HCT116 (cell line): Measurements from ENCODE around the gene PLD1. TPM values are rescaled to one million over a fixed set of nuclear protein-coding genes. Genes with fewer than 3 reads are reported as not detected.

ENCODE experiments used
- ATAC-seq: fragments of 200-7000 bp; cut with Tn5 transposase; 2 replicates; pipeline ENCODE4 v1.9.1; 2020; ENCODE audit warnings: mild to moderate bottlenecking, moderate library complexity
- BruUV-seq: library from RNA; stranded (reverse); fragments of 400-500 nt; replicated peaks from 2 replicates; lab custom pipeline; 2021; lab: Mats Ljungman, UMichigan
- CTCF ChIA-PET: fragments of 300-600 bp; sonication (Branson Sonifier 250); formaldehyde crosslinking; loops from one replicate; lab custom pipeline; 2021; ENCODE audit warnings: antibody characterized with exemption; lab: Charles Lee
- POLR2A ChIA-PET: fragments of 300-600, 350-600 bp; sonication (Branson Sonifier 250); formaldehyde crosslinking; loops from one replicate; lab custom pipeline; 2021; ENCODE audit warnings: antibody characterized with exemption; lab: Charles Lee
- RAD21 ChIA-PET, 2 experiments: fragments of 300-600 bp; sonication (Branson Sonifier 250); formaldehyde crosslinking; loops; one replicate each; lab custom pipeline; 2023; ENCODE audit warnings: low total read pairs in 2 of 2; ENCODE audit not compliant: uncharacterized antibody in 2 of 2, unreplicated experiment in 2 of 2, low non-redundant PET in 1 of 2; lab: Charles Lee
- DNase-seq: peaks from one replicate; pipeline ENCODE4 v3.0.0-alpha.2; 2010; ENCODE audit warnings: low read depth, low spot score
- H2AFZ ChIP-seq: fragments of 200-600 bp; shearing (Covaris generic), sonication (generic); 2 replicates; pipeline ENCODE4 v1.6.1; 2017; ENCODE audit warnings: low read depth, mixed run types, mixed read lengths, antibody characterized with exemption, low read length; ENCODE audit not compliant: poor library complexity, severe bottlenecking
- H3K27ac ChIP-seq: 2 replicates; pipeline ENCODE4 v1.5.1; 2012; ENCODE audit warnings: low read depth, low read length
- H3K27me3 ChIP-seq: fragments of 200-600 bp; sonication (generic); 2 replicates; pipeline ENCODE4 v1.6.1; 2016; ENCODE audit warnings: mixed run types, low read length, mixed read lengths; ENCODE audit not compliant: insufficient read depth
- H3K36me3 ChIP-seq, 2 experiments: fragments of 200-500 bp in 1 of 2; fragments of 200-600 bp in 1 of 2; sonication (Bioruptor generic) in 1 of 2; sonication (generic) in 1 of 2; 2 replicates each; pipeline versions ENCODE4 v1.5.1 to v1.6.1; 2014 to 2016; ENCODE audit warnings: low read length in 2 of 2, inconsistent platforms in 1 of 2, mixed read lengths in 1 of 2, mixed run types in 1 of 2; ENCODE audit not compliant: insufficient read depth in 2 of 2, control insufficient read depth in 1 of 2
- H3K4me1 ChIP-seq, 2 experiments: fragments of 200-600 bp in 1 of 2; sonication (generic) in 1 of 2; 2 replicates each; pipeline versions ENCODE4 v1.5.1 to v1.6.1; 2012 to 2017; ENCODE audit warnings: low read length in 2 of 2, inconsistent platforms in 1 of 2, mild to moderate bottlenecking in 1 of 2, mixed read lengths in 1 of 2, mixed run types in 1 of 2, moderate library complexity in 1 of 2; ENCODE audit not compliant: insufficient read depth in 2 of 2, control insufficient read depth in 1 of 2
- H3K4me2 ChIP-seq: fragments of 200-600 bp; sonication (generic); 2 replicates; pipeline ENCODE4 v1.6.1; 2017; ENCODE audit warnings: mixed run types, low read length, mixed read lengths
- H3K4me3 ChIP-seq, 2 experiments: fragments of 200-600 bp in 1 of 2; sonication (generic) in 1 of 2; replicated peaks in 1 of 2; 2 replicates each; pipeline ENCODE4 v1.5.1; 2011 to 2016; ENCODE audit warnings: low read length in 2 of 2, control low read depth in 1 of 2, low read depth in 1 of 2, mild to moderate bottlenecking in 1 of 2, mixed read lengths in 1 of 2, mixed run types in 1 of 2
- H3K79me2 ChIP-seq: fragments of 200-600 bp; sonication (generic); 2 replicates; pipeline ENCODE4 v1.6.1; 2017; ENCODE audit warnings: mild to moderate bottlenecking, mixed run types, low read length, moderate library complexity, mixed read lengths; ENCODE audit not compliant: insufficient read depth
- H3K9ac ChIP-seq: fragments of 200-600 bp; sonication (generic); 2 replicates; pipeline ENCODE4 v1.6.1; 2016; ENCODE audit warnings: low read length, mixed read lengths
- H3K9me2 ChIP-seq: fragments of 200-600 bp; sonication (generic), shearing (Covaris generic); 2 replicates; pipeline ENCODE4 v1.6.1; 2017; ENCODE audit warnings: mixed run types, mild to moderate bottlenecking, moderate library complexity; ENCODE audit not compliant: insufficient read depth
- H3K9me3 ChIP-seq, 2 experiments: fragments of 200-500 bp in 1 of 2; fragments of 200-600 bp in 1 of 2; sonication (Bioruptor generic) in 1 of 2; sonication (generic) in 1 of 2; 2 replicates each; pipeline ENCODE4 v1.6.1; 2014 to 2017; ENCODE audit warnings: low read length in 2 of 2, mixed read lengths in 2 of 2, inconsistent platforms in 1 of 2, low read depth in 1 of 2, mild to moderate bottlenecking in 1 of 2, mixed run types in 1 of 2, moderate library complexity in 1 of 2; ENCODE audit not compliant: control insufficient read depth in 1 of 2, insufficient read depth in 1 of 2
- H4K20me1 ChIP-seq: fragments of 200-600 bp; sonication (generic), shearing (Covaris generic); 2 replicates; pipeline ENCODE4 v1.6.1; 2017; ENCODE audit warnings: mixed run types, mild to moderate bottlenecking, moderate library complexity; ENCODE audit not compliant: insufficient read depth
- CEBPB ChIP-seq: IDR thresholded peaks from 2 replicates; pipeline ENCODE4 v1.6.1; 2012; ENCODE audit warnings: low read depth
- ELF1 ChIP-seq: IDR thresholded peaks from 2 replicates; pipeline ENCODE4 v1.6.1; 2012; ENCODE audit warnings: low read depth, borderline replicate concordance
- EZH2phosphoT487 ChIP-seq: fragments of 200-600 bp; IDR thresholded peaks from 2 replicates; pipeline ENCODE4 v1.6.1; 2018; ENCODE audit warnings: antibody characterized with exemption, borderline replicate concordance
- FOSL1 ChIP-seq: IDR thresholded peaks from 2 replicates; pipeline ENCODE4 v1.6.1; 2012; ENCODE audit warnings: low read depth
- POLR2A ChIP-seq: IDR thresholded peaks from 2 replicates; pipeline ENCODE4 v1.7.0; 2011; ENCODE audit warnings: borderline replicate concordance; ENCODE audit not compliant: insufficient read depth, insufficient read length; ENCODE audit errors: extremely low read depth
- POLR2AphosphoS5 ChIP-seq: IDR thresholded peaks from 2 replicates; pipeline ENCODE4 v1.6.1; 2011; ENCODE audit warnings: mild to moderate bottlenecking, low read depth, low read length, moderate library complexity
- SIN3A ChIP-seq: IDR thresholded peaks from 2 replicates; pipeline ENCODE4 v1.6.1; 2012; ENCODE audit warnings: low read depth
- SP1 ChIP-seq: IDR thresholded peaks from 2 replicates; pipeline ENCODE4 v1.6.1; 2012; ENCODE audit warnings: low read depth
- SRF ChIP-seq: IDR thresholded peaks from 2 replicates; pipeline ENCODE4 v1.6.1; 2012; ENCODE audit warnings: low read depth
- TCF7L2 ChIP-seq: IDR thresholded peaks from 2 replicates; pipeline ENCODE4 v1.7.0; 2011; ENCODE audit warnings: borderline replicate concordance, inconsistent platforms; ENCODE audit not compliant: insufficient read depth, insufficient read length; ENCODE audit errors: extremely low read depth
- YY1 ChIP-seq: IDR thresholded peaks from 2 replicates; pipeline ENCODE4 v1.6.1; 2011; ENCODE audit warnings: low read length, low read depth, moderate library complexity, mild to moderate bottlenecking; ENCODE audit not compliant: insufficient replicate concordance; ENCODE audit errors: extremely low read depth
- ZFX ChIP-seq: fragments of 450-650 bp; IDR thresholded peaks from 2 replicates; pipeline ENCODE4 v1.6.1; 2017
- ZNF274 ChIP-seq: fragments of 200-500 bp; sonication (Bioruptor generic); IDR thresholded peaks from 2 replicates; pipeline ENCODE4 v1.6.1; 2014; ENCODE audit warnings: mild to moderate bottlenecking, low read depth, low read length, inconsistent platforms
- intact Hi-C: fragments of 100-400 bp; cut with micrococcal nuclease; formaldehyde crosslinking; loops from 2 replicates; pipeline ENCODE4 v1.10.0; 2022
- total RNA-seq: library from RNA; stranded (reverse); gene quantifications from one replicate; pipeline ENCODE4 v1.2.1, GENCODE V29; 2021; ENCODE audit not compliant: unreplicated experiment
- TF ChIP-seq, protein P1 (sequence below): IDR thresholded peaks from 2 replicates; pipeline ENCODE4 v1.6.1; 2011; ENCODE audit warnings: mild to moderate bottlenecking, low read length, moderate library complexity; ENCODE audit not compliant: insufficient replicate concordance; ENCODE audit errors: extremely low read depth
- TF ChIP-seq, protein P2 (sequence below): IDR thresholded peaks from 2 replicates; pipeline ENCODE4 v1.6.1; 2012

The PLD1 gene
- total RNA-seq, 1 experiment from 2014 or later = 8.4 TPM

DNA sequence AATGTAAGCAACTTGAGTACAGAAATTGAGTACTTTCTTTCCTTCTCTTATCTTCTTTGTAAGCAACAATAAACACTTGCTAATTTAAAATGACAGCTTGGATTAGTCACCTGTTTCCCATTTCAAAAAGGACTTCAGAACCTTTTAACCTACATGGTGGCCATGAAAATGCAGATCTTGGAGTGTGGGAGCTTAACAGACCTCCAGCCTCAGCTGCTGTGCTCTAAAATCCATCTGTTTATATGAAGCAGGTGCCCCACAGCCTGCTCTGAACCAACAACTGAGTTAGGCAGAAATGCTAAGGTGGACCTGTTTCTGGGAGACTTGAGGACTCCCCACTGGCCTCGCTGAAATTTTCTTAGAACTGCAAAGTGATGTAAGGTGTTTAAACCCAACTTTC lies 259.0 kb downstream of the PLD1 start:
- POLR2A ChIA-PET = no interaction called here
- no peak overlapping the region for H3K9ac ChIP-seq
- TF ChIP-seq POLR2AphosphoS5 (no peak), YY1 (no peak), EZH2phosphoT487 (no peak), SRF (no peak), TCF7L2 (no peak), SP1 (no peak), ZNF274 (no peak), SIN3A (no peak), FOSL1 (no peak), ELF1 (no peak), CEBPB (no peak), POLR2A (no peak), ZFX (no peak)
- TF ChIP-seq, protein P1, sequence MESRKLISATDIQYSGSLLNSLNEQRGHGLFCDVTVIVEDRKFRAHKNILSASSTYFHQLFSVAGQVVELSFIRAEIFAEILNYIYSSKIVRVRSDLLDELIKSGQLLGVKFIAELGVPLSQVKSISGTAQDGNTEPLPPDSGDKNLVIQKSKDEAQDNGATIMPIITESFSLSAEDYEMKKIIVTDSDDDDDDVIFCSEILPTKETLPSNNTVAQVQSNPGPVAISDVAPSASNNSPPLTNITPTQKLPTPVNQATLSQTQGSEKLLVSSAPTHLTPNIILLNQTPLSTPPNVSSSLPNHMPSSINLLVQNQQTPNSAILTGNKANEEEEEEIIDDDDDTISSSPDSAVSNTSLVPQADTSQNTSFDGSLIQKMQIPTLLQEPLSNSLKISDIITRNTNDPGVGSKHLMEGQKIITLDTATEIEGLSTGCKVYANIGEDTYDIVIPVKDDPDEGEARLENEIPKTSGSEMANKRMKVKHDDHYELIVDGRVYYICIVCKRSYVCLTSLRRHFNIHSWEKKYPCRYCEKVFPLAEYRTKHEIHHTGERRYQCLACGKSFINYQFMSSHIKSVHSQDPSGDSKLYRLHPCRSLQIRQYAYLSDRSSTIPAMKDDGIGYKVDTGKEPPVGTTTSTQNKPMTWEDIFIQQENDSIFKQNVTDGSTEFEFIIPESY = no peak
- TF ChIP-seq, protein P2, sequence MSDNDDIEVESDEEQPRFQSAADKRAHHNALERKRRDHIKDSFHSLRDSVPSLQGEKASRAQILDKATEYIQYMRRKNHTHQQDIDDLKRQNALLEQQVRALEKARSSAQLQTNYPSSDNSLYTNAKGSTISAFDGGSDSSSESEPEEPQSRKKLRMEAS = no peak
- no peaks in the 10 kb centered on the region for H3K4me1 ChIP-seq
- no peak overlapping the region for H3K27ac ChIP-seq
- H3K9me3 ChIP-seq = no peaks in the 10 kb centered on the region
- no peak overlapping the region for H3K4me2 ChIP-seq
- no peaks in the 10 kb centered on the region; the same call in 1 of the 2 replicates for H3K9me2 ChIP-seq
- H3K36me3 ChIP-seq = no peaks in the 10 kb centered on the region
- ATAC-seq (no peak), DNase-seq (no peak)
- BruUV-seq = no TSS peak
- CTCF ChIA-PET = no interaction called here
- no peaks in the 10 kb centered on the region for H4K20me1 ChIP-seq
- H3K27me3 ChIP-seq = no peaks in the 10 kb centered on the region
- H3K79me2 ChIP-seq = no peaks in the 10 kb centered on the region
- intact Hi-C loops = no loop called here
- RAD21 ChIA-PET = no interaction called here
- no peak overlapping the region for H3K4me3 ChIP-seq
- H2AFZ ChIP-seq = no peak overlapping the region

Other genes with a start within 250 kb of the PLD1 start
- not detected for gene TMEM212, start 32.9 kb upstream of the PLD1 start, total RNA-seq
- 45.7 TPM for gene FNDC3B, start 229.1 kb upstream of the PLD1 start, total RNA-seq